Muscle of leg (tissue), 11 donors: ENCODE measurements around the gene ABCA1. TPM values are rescaled to one million over a fixed set of nuclear protein-coding genes. Genes with fewer than 3 reads are reported as not detected.
"Not testable (repeated sequence)": the region's sequence is repeated elsewhere in the genome, so short reads cannot be mapped to it uniquely, and the experiment has no call there.

Experiments used
- DNase-seq: peaks from one replicate; pipeline ENCODE4 v3.0.0; 2013
- H3K27ac ChIP-seq: one replicate; pipeline ENCODE4 v1.5.1; 2013; ENCODE audit warnings: mild to moderate bottlenecking, low read length, control low read depth
- H3K27me3 ChIP-seq: one replicate; pipeline ENCODE4 v1.6.1; 2013; ENCODE audit warnings: low read length; ENCODE audit not compliant: control insufficient read depth, insufficient read depth
- H3K36me3 ChIP-seq: one replicate; pipeline ENCODE4 v1.6.1; 2013; ENCODE audit warnings: low read length; ENCODE audit not compliant: control insufficient read depth, insufficient read depth
- H3K4me1 ChIP-seq: one replicate; pipeline ENCODE4 v1.6.1; 2013; ENCODE audit warnings: low read length; ENCODE audit not compliant: control insufficient read depth, insufficient read depth
- H3K4me3 ChIP-seq: one replicate; pipeline ENCODE4 v1.5.1; 2013; ENCODE audit warnings: low read length, control low read depth
- H3K9me3 ChIP-seq: replicated peaks from 2 replicates; pipeline ENCODE4 v1.6.1; 2013; ENCODE audit warnings: low read depth, low read length; ENCODE audit not compliant: control insufficient read depth
- WGBS: methylation state at CpG from one replicate; pipeline ENCODE4 v1.1.5; 2013; ENCODE audit warnings: missing lambda C conversion rate; ENCODE audit not compliant: insufficient coverage; 5-methylcytosine and 5-hydroxymethylcytosine counted together
- polyA plus RNA-seq, 8 donors: library from polyadenylated mRNA; unstranded; fragments of 120-200 nt; gene quantifications; one replicate each; pipeline versions ENCODE4 v1.2.1 to v1.2.3, GENCODE V29; 2013; ENCODE audit warnings: inconsistent platforms in 1 of 8, low replicate concordance in 1 of 8; ENCODE audit not compliant: insufficient read length in 8 of 8, insufficient read depth in 1 of 8
- total RNA-seq: library from RNA; stranded (reverse); fragments of 120-200 nt; gene quantifications from one replicate; pipeline ENCODE4 v1.2.4, GENCODE V29; 2013

The ABCA1 gene
- total and polyA plus RNA-seq, 9 donors: 3.4 to 12.1 (median 5.2) TPM

- Histone ChIP-seq H3K27ac (peak overlapping the region; percentile 84), H3K36me3 (no peaks in the 10 kb centered on the region), H3K4me3 (peak overlapping the region; percentile 80), H3K4me1 (peaks cover 12% of the 10 kb centered on the region), H3K27me3 (peaks cover 2% of the 10 kb centered on the region), H3K9me3 (no peaks in the 10 kb centered on the region)
- DNase-seq: peak; percentile 60
- 0% methylated on average over 26 of the region's 44 CpGs for WGBS
These were observed 591 bp downstream of the ABCA1 start for GRCh38 chr9:104927216-104927911.

- no peak overlapping the region for H3K4me3 ChIP-seq
- H3K4me1 ChIP-seq: peaks cover 12% of the 10 kb centered on the region
- peaks cover 2% of the 10 kb centered on the region for H3K27me3 ChIP-seq
- H3K9me3 ChIP-seq: no peaks in the 10 kb centered on the region
- no peak for DNase-seq
- no CpG with 5 or more reads among the region's 4 CpGs for WGBS
- no peaks in the 10 kb centered on the region for H3K36me3 ChIP-seq
- no peak overlapping the region for H3K27ac ChIP-seq
These were observed 4.2 kb downstream of the ABCA1 start for GRCh38 chr9:104923740-104924139.

GRCh38 chr9:104923289-104923688 is 4.7 kb downstream of the ABCA1 start:
- Histone ChIP-seq H3K36me3 (no peaks in the 10 kb centered on the region), H3K27me3 (peaks cover 2% of the 10 kb centered on the region), H3K27ac (no peak overlapping the region), H3K4me1 (peaks cover 8% of the 10 kb centered on the region), H3K9me3 (no peaks in the 10 kb centered on the region), H3K4me3 (no peak overlapping the region)
- no CpG with 5 or more reads among the region's 2 CpGs for WGBS
- DNase-seq: peak; percentile 77

- 100% methylated on average over 1 of the region's 7 CpGs for WGBS
- not testable (repeated sequence) for H3K4me3 ChIP-seq, DNase-seq, H3K9me3 ChIP-seq, H3K27ac ChIP-seq, H3K4me1 ChIP-seq, H3K36me3 ChIP-seq, H3K27me3 ChIP-seq
These were observed 5.2 kb downstream of the ABCA1 start for GRCh38 chr9:104922748-104923147.

GRCh38 chr9:104921067-104921741 is 6.8 kb downstream of the ABCA1 start:
- WGBS: no CpG with 5 or more reads among the region's 3 CpGs
- no peaks in the 10 kb centered on the region for H3K27me3 ChIP-seq
- H3K9me3 ChIP-seq: no peaks in the 10 kb centered on the region
- H3K36me3 ChIP-seq: no peaks in the 10 kb centered on the region
- no peaks in the 10 kb centered on the region for H3K4me1 ChIP-seq
- H3K4me3 ChIP-seq: no peak overlapping the region
- peak; percentile 32 for DNase-seq
- no peak overlapping the region for H3K27ac ChIP-seq

GRCh38 chr9:104915753-104916152 is 12.2 kb downstream of the ABCA1 start:
- DNase-seq: no peak
- 60% methylated on average over 1 of the region's 3 CpGs for WGBS
- H3K27me3 ChIP-seq: no peaks in the 10 kb centered on the region
- H3K27ac ChIP-seq: no peak overlapping the region
- no peaks in the 10 kb centered on the region for H3K9me3 ChIP-seq
- no peaks in the 10 kb centered on the region for H3K4me1 ChIP-seq
- H3K36me3 ChIP-seq: no peaks in the 10 kb centered on the region
- H3K4me3 ChIP-seq: no peak overlapping the region

- no peaks in the 10 kb centered on the region for H3K9me3 ChIP-seq
- DNase-seq: no peak
- no peak overlapping the region for H3K4me3 ChIP-seq
- no peaks in the 10 kb centered on the region for H3K36me3 ChIP-seq
- no peaks in the 10 kb centered on the region for H3K27me3 ChIP-seq
- 66% methylated on average over 6 of the region's 7 CpGs for WGBS
- H3K27ac ChIP-seq: no peak overlapping the region
- peaks cover under 1% of the 10 kb centered on the region for H3K4me1 ChIP-seq
These were observed 12.9 kb downstream of the ABCA1 start for GRCh38 chr9:104915049-104915448.

GRCh38 chr9:104914466-104914865 is 13.5 kb downstream of the ABCA1 start:
- Histone ChIP-seq H3K36me3 (no peaks in the 10 kb centered on the region), H3K27me3 (no peaks in the 10 kb centered on the region), H3K9me3 (no peaks in the 10 kb centered on the region), H3K4me3 (no peak overlapping the region), H3K27ac (no peak overlapping the region), H3K4me1 (peaks cover 2% of the 10 kb centered on the region)
- DNase-seq: no peak
- no CpG with 5 or more reads among the region's 3 CpGs for WGBS

- Histone ChIP-seq H3K9me3 (no peaks in the 10 kb centered on the region), H3K4me1 (peaks cover 2% of the 10 kb centered on the region), H3K4me3 (no peak overlapping the region), H3K27me3 (no peaks in the 10 kb centered on the region), H3K36me3 (no peaks in the 10 kb centered on the region), H3K27ac (no peak overlapping the region)
- DNase-seq: no peak
- no CpG with 5 or more reads among the region's 3 CpGs for WGBS
These were observed 15.3 kb downstream of the ABCA1 start for GRCh38 chr9:104912606-104913005.

GRCh38 chr9:104911032-104911607 is 16.8 kb downstream of the ABCA1 start:
- H3K4me3 ChIP-seq: no peak overlapping the region
- WGBS: 65% methylated on average over 2 of the region's 4 CpGs
- no peaks in the 10 kb centered on the region for H3K36me3 ChIP-seq
- H3K27ac ChIP-seq: no peak overlapping the region
- H3K4me1 ChIP-seq: peaks cover 4% of the 10 kb centered on the region
- no peaks in the 10 kb centered on the region for H3K9me3 ChIP-seq
- no peak for DNase-seq
- no peaks in the 10 kb centered on the region for H3K27me3 ChIP-seq
